ENCODE measurements around the gene RBM22.

The RBM22 gene

DNA sequence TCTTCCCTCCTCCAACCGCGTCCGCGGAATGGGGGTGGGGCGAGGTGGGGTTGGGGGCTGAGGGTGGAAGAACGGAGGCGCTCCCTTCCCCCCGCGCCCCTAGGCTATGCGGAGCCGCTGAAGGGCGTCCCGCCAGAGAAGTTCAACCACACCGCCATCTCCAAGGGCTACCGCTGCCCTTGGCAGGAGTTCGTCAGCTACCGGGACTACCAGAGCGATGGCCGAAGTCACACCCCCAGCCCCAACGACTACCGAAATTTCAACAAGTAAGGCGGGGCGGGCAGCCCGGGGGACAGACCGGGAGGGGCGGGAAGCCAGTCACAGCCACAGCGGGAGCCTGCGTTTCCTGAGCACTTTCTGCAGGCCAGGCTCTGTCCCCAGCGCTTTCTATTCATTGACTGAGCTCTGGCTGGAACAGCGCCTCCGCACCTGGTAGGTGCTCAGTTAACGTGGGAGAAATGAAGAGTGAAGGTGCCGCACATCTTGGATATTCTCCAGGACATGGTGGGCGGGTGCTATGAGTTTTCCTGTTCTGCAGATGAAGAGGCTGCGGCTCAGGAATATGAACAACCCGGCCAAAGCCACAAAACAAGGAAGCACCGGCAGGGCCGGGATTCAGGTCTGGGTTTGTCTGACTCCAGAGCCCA lies 28.5 kb downstream of the RBM22 start:
- DNase-seq: peak in 6 of 51 donors; percentile 18 to 59 (median 30)

DNA sequence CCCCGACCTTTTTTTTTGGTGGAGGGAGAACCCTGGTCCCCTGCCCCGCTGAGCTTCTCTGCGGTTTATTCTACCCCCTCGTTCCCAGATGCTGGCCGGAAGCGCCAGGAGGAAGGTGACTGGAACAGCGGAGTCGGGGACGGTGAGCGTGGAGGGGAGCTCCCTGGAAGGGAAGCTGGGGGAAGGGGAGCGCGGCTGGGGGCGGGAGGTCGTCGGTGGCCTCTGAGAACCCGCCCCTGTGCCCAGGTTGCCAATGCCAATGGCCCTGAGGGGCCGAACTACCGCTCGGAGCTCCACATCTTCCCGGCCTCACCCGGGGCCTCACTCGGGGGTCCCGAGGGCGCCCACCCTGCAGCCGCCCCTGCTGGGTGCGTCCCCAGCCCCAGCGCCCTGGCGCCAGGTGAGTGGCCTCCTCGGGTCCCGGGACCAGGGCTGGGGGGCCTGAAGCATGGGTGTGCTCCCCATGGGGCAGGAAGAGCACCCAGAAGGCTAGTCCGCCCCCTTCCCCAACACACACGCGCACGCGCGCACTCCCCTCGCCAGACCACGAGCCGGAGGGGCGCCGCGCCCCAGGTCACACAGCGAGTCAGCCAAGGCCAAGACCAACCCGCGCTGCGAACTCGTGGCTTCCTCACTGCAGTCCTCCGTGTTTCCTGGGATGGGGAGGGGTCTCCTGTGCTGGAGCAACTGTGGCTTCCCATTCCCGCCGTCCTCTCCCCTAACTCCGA lies 29.2 kb downstream of the RBM22 start:
- DNase-seq: peak in 1 of 51 donors; percentile 15

GRCh38 chr5:150670948-150671310 lies 29.9 kb downstream of the RBM22 start:
- no peak for DNase-seq

DNA sequence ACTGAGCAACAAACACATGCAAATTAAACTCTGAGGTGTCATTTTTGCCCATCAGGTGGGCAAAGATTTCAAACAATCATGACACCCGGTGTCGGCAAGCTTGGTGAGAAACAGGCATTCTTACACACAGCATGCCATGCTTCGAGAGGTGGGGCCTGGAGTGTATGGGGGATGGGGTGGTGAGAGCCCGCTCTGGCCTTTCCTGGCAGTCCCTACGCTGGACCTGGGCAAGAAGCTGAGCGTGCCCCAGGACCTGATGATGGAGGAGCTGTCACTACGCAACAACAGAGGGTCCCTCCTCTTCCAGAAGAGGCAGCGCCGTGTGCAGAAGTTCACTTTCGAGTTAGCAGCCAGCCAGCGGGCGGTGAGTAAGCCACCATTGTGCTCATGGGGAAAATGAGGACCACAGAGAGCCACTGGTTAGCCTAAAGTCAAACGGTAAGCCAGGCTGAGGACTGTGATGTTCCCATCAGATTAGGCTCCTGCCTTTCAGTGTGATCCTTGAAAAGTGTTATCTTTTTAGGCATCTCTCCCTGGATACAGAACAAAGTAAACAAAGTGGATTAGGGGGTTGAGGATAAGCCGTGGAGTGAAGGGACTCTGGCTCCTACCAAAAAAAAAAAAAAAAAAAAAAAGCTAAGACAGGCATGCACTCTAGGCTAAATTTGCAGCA lies 30.5 kb downstream of the RBM22 start:
- no peak for DNase-seq

DNA sequence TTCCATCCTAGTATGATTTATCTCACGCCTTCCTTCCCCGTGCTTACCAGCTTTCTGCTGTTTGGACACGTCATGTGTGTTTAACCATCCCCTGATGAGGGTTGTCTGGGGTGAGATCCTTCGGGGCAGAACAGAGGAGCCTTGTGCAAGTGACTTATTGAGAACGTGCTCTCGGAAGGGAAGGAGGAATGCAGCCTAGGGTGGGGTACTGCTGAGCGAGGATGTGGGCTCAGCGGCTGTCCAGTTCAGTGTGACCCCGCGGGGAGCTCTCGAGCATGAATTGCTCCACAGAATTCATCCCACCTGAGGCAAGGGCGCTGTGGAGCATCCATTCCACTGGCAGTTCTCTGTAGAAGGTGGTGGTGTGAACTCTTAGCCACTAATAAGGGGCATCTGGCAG lies 35.8 kb downstream of the RBM22 start:
- DNase-seq: no peak

GRCh38 chr5:150663936-150664335 lies 36.9 kb downstream of the RBM22 start:
- no peak for DNase-seq

GRCh38 chr5:150662731-150663516 lies 37.9 kb downstream of the RBM22 start:
- DNase-seq: no peak

DNA sequence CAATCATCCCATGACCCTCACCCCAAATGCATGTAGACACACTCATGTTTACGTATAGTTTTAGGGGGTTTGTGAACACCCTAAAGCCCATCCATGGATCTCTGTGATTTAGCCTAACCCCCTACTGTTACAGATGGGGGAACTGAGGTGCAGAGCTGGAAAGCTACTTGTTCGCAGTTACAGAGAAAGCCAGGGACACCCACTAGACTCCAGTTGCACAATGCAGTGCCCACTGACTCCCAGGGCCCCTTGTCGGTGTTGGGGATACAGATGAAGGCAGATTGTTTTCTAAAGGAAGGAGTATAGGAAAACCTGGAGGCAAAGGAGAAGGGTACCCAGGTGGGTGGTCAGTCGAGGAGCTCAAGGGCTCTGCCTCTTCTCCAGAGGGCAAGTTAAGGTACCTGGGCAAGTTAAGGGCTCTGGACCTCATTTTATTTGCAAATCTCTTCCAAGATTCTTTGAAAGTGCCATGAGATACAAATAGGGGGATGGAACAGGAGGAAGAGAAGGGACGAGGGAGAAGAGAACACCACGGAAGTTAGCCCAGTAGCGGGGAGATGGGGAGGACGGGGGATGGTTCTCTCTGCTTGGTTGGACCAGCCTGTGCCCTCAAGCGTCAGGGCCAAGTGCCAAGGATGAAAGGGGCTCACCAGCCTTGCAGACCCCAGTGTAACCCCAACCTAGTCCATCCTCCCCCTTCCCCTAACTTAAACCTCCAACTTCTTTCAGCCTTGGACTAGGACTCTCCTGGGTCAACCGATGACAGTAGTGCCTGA lies 38.9 kb downstream of the RBM22 start:
- DNase-seq: no peak

DNA sequence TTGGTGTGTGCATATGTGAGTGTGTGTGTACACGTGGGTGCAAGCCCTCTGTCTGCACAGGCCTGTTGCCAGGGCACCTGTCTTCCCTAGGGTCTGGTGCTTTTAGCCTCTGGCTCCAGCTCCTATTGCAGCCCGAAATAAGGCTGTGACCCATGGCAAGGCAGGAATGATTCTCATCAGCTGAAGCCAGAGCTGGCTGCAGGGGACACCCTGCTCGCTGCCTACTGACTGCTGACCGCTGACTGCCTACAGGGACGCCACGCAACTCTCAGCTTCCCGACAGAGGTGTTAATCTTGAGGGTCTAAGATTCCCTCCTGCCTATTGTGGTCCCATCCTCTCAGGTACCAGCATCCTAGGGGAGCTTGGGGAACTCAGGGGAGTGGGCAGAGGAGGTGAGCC lies 39.8 kb downstream of the RBM22 start, which contains the start of gene MYOZ3:
TSS of gene MYOZ3 (plus strand) at position 166 of the 400 bp plus-strand sequence. CDS start 1,691 bp downstream, outside the sequence.
- DNase-seq: no peak

- no peak for DNase-seq
Observed at GRCh38 chr5:150660108-150660831, 40.6 kb downstream of the RBM22 start.

DNA sequence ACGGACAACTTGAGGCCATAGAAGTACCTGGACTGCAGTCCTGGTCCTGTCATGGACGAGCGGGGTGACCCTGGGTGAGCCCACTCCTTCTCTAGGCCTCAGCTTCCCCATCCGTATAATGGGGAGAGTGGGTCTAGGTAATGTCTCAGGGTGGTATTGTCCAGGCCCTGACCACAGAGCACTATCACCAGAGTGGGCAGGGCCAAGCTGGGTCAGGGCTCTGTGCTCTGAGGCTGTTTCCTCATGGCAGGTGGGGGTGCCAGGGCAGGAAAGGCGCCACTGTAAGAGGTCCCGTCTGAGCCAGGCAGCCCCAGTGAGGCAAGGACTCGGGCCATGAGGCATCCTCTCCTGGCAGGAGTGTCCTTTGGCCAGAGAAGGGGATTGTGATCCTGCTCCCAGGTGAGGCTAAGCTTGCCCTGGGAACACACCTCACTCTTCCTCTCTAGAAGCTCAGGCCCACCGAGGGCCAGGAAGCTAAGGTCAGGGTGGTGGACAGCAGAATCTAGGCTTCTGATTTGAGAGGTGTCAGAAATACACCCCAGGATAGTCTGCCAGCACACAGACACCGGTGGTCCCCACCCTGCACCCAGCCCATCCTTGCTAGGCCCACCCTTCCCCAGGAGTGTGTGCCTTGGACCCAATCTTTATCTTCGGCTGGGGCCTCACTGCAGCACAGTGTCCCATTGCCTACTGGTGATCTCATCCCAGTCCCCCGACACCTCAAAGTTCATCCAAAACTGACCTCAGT lies 41.3 kb downstream of the RBM22 start:
- no peak for DNase-seq

- DNase-seq: no peak
Observed at GRCh38 chr5:150658699-150659265, 42.1 kb downstream of the RBM22 start.

- DNase-seq: no peak
Observed at GRCh38 chr5:150658121-150658520, 42.7 kb downstream of the RBM22 start.

GRCh38 chr5:150656191-150657132 lies 44.4 kb downstream of the RBM22 start:
- DNase-seq: peak in 42 of 51 donors; percentile 12 to 85 (median 64)

- DNase-seq: no peak
Observed at GRCh38 chr5:150655221-150655620, 45.6 kb downstream of the RBM22 start.

- DNase-seq: no peak
Observed at GRCh38 chr5:150653762-150654556, 46.9 kb downstream of the RBM22 start.

DNA sequence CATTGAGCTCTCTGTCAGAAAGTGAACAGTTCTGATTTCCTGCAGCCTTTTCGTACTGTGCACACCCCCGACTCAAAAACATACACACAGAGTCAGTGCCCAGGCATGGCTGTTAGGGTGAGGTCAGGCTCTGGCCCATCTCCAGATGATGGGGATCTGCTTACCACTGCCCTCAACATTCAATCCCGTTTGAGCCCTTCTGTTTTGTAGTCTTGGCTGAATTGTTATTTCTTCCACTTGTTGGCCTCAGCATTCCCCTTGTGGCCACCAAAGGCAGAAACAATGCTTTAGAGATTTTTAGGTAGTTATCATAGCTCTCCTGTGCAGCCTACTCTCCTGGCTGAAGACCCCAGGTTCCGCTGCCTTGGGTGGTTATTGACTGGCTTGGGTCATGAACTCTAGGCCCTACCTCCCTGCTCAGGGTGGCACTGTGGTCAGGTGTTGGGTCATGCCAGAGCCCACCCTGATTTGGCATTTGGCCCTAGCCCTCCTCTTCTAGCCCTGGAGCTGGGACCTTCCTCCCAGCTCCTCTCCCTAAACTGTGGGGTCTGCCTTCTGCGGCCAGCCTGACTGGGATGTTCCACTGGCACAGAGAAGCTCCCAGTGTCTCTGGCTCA lies 47.6 kb downstream of the RBM22 start:
- no peak for DNase-seq

All from hypothalamus (tissue), 51 donors.